GM18867 (cell line): ENCODE results near the gene SLC5A5.
"Not testable (repeated sequence)": the region's sequence is repeated elsewhere in the genome, so short reads cannot be mapped to it uniquely, and the experiment has no call there.

ENCODE experiments used
- ATAC-seq: cut with Tn5 transposase; IDR thresholded peaks from one replicate; pipeline ENCODE4 v1.9.1; 2021; ENCODE audit warnings: mild to moderate bottlenecking, moderate library complexity; ENCODE audit not compliant: unreplicated experiment

The SLC5A5 gene

GRCh38 chr19:17869114-17869608, 2.6 kb upstream of the SLC5A5 start:
- ATAC-seq, result no peak

GRCh38 chr19:17871032-17871877, 490 bp upstream of the SLC5A5 start:
- ATAC-seq, result no peak

DNA sequence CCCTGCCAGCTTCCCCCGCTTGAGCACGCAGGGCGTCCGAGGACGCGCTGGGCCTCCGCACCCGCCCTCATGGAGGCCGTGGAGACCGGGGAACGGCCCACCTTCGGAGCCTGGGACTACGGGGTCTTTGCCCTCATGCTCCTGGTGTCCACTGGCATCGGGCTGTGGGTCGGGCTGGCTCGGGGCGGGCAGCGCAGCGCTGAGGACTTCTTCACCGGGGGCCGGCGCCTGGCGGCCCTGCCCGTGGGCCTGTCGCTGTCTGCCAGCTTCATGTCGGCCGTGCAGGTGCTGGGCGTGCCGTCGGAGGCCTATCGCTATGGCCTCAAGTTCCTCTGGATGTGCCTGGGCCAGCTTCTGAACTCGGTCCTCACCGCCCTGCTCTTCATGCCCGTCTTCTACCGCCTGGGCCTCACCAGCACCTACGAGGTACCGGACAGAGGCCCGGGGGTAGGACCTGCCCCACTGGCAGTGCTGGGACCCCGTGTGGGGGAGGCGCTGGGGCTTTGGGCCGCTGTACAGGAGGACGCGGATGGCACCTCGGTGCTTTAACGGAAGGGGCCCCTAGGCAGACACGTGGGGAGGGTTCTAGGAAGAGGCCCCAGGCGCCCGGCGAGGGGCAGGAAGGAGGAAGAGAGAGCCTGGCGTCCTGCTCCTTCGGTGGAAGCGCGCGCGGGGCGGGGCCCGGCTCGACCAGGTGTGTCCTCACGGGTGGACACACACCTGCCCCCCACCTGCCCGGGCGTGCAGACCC, 681 bp downstream of the SLC5A5 start:
- no peak for ATAC-seq

GRCh38 chr19:17873786-17874757, 2.3 kb downstream of the SLC5A5 start:
- no peak for ATAC-seq

GRCh38 chr19:17874758-17875135, 3.0 kb downstream of the SLC5A5 start:
- ATAC-seq, result no peak

DNA sequence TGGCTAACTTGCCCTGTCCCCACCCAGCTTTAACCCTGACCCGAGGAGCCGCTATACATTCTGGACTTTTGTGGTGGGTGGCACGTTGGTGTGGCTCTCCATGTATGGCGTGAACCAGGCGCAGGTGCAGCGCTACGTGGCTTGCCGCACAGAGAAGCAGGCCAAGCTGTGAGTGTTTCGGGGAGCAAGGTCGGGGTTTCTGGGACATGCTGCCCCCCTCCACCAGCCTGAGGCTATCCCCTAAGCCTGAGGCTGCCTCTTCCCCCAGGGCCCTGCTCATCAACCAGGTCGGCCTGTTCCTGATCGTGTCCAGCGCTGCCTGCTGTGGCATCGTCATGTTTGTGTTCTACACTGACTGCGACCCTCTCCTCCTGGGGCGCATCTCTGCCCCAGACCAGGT, 6.0 kb downstream of the SLC5A5 start:
- ATAC-seq, result no peak

DNA sequence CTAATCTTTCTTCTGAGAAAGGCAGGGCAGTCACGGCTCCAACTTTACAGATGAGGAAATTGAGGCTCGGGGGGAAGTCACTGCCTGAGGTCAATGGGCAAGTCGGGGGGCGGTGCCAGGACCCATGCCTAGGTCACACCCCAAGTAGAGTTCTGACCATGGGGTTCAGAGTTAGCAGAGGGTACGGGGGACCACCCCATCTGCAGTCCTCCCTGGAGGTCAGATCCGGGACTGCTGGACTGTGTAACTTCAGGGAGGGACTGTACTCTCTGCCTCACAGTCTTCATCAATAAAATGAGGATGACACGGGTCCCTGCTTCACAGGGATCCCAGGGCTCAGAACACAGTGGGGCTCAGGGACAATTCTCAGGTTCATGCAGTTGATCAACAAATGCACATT, 7.7 kb downstream of the SLC5A5 start:
- ATAC-seq, result no peak

DNA sequence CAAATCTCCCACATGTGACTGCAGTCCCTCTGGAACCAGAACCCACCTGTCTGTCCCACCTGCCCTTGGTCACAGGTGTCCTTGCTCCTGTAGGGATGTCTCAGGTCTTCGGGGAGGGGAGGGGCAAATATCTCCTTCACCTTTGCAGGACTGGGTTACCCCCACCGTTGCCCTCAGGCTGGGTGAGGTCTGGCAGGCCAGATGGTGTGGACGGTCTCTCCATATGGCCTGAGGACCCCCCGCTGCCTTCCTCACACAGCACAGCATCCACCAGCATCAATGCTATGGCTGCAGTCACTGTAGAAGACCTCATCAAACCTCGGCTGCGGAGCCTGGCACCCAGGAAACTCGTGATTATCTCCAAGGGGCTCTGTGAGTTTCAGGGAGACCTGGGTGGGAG, 10.0 kb downstream of the SLC5A5 start:
- ATAC-seq, result no peak

- ATAC-seq, result no peak
Measured at GRCh38 chr19:17883627-17884410, 12.1 kb downstream of the SLC5A5 start.

GRCh38 chr19:17886515-17886914, 14.8 kb downstream of the SLC5A5 start:
- no peak for ATAC-seq

GRCh38 chr19:17887221-17887620, 15.5 kb downstream of the SLC5A5 start:
- ATAC-seq, result not testable (repeated sequence)

- no peak for ATAC-seq
Measured at GRCh38 chr19:17888260-17888659, 16.5 kb downstream of the SLC5A5 start.

DNA sequence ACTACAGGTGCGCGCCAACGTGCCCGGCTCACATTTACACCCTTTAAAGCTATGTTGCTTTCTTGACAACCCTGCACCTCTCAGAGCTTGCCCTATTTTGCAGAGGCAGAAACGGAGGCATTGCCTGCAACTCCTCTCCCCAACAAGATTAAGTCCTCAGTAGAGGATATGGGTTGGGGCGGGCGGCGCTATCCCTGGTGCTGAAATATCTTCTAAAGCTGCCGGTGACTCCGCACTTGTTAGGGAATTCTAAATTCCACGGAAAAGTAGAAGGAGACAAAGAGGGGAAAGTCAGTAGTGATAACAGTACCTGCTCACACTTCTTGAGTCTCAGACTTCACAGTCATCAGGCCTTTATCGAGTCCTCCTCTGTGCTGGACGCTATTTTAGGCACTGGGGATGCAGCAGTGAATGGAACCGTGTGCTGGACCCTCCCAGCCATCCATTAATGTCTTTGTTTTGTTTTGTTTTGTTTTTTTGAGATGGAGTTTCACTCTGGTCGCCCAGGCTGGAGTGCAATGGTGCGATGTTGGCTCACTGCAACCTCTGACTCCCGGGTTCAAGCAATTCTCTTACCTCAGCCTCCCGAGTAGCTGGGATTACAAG, 18.0 kb downstream of the SLC5A5 start:
- ATAC-seq, result no peak

DNA sequence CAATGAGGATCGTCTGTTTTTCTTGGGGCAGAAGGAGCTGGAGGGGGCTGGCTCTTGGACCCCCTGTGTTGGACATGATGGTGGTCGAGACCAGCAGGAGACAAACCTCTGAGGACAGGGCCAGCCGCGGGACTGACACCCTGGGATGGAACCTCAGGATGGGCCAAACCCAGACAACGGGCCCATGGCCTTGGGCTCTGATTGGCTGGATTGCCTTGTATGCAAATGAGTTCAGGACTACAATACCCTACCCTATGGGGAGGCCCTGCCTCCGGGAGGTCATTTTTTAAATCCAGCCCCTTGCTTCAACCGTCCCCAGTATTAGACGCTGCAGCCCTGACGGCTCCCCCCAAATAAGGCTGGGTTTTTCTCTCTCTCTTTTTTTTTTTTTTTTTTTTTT, 22.0 kb downstream of the SLC5A5 start:
- ATAC-seq, result no peak

- ATAC-seq, result no peak
Measured at GRCh38 chr19:17902701-17903100, 31.0 kb downstream of the SLC5A5 start.

DNA sequence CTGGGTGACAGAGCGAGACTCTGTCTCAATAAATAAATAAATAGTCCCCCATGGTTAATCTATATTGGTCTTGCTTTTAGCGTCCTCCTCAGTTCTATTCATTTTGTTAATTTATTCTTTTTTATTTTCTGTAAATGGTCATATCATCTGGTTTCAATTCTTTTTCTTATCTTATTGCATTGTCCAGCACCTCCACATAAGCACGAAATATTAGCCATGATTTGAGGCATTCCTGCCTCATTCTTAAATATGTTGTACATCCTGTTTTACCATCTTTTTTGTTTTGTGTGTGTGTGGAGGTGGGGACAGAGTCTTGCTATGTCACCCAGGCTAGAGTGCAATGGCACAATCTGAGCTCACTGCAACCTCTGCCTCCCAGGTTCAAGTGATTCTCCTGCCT, 36.5 kb downstream of the SLC5A5 start:
- no peak for ATAC-seq

DNA sequence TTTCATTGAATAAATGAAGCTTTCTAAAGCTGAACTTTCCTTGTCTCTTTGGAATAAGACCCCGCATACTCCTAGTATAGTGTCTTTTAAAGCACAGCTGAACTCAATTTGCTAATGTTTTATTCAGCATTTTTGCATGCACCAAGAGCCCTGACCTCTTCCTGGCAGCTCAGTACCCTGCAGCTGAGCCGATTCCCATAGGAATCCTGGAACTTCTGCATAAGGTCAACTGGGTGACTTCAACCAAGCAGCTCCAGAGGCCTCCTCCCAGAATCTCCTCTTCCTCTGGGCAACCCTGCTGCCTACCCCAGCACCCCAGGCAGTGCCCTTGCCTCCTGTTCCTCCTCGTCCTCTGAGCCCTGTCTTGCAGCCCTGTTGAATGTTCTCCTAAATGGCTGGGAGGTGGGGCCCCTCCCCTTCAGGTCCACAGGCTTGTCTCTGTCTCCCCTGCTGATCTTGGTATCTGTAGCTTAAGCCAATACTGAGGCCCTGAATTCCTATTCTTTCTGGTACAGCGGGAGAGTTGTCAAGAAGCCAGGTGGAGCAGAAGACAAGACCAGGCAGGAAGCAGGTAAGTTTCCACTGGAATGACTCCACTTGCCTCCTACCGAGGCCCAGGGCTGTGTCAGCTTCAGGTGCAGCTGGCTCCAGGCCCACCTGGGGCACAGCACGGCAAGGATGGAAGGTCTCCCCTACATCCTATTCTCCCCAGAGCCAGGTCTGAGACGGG, 37.4 kb downstream of the SLC5A5 start:
- ATAC-seq, result no peak

GRCh38 chr19:17910791-17911360, 39.1 kb downstream of the SLC5A5 start:
- ATAC-seq, result no peak
